B cell (primary cell): ENCODE results near the gene CORO1C.

Experiments used
- CTCF ChIP-seq: fragments of 200-600 bp; IDR thresholded peaks from one replicate; pipeline ENCODE4 v1.8.0; 2022; ENCODE audit warnings: antibody characterized with exemption, mild to moderate bottlenecking
- EZH2 ChIP-seq: IDR thresholded peaks from 2 replicates; pipeline ENCODE4 v1.6.1; 2012; ENCODE audit warnings: borderline replicate concordance, low read depth, mild to moderate bottlenecking, moderate library complexity, low read length; ENCODE audit not compliant: insufficient read depth, poor library complexity, severe bottlenecking

- no peak for TF ChIP-seq CTCF
- no peak for TF ChIP-seq EZH2
Measured at GRCh38 chr12:108613548-108613947, 117.8 kb downstream of the CORO1C start.
